ENCODE data around the gene DPM2.

Gene DPM2, protein sequence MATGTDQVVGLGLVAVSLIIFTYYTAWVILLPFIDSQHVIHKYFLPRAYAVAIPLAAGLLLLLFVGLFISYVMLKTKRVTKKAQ

DNA sequence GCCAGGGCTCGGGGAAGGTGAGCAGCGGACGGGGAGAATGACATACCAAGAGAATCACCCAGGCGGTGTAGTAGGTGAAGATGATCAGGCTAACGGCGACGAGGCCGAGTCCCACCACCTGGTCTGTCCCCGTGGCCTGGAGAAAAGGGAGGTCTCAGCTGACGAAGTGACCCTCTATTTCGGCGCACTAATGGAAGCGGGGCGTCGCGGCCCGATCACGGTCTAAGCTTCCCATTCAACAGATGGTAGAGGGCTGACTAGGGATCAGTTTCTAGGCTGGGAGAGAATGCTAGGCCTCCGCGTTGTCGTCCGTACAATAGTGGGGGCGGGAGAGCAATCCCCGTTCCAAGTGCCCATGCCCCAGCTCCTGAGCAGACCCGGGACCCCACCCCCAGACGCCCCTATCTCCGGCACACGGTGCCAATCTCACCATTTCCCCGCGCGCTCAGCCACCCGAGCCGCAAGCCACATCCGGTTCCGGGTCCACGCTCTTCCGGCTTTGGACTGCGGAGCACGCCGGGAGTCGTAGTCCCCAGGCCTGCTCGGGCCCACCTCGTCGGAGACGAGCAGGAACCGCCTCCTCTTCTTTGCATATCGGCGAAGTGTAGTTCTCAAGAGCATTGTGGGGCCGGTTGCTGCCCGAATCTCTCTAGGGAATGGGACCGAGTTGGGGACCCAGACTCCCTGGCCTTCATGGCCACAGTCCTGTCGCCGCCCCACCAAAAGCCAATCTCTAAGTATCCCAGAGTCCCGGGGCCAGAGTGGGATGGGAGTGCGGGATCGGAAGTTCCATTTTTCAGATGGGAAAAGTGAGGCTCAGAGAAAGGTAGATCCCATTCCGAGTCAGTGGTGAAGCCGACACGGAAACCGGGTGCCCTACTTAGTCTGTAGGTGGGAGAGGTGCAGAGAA lies at the start of gene DPM2:
Gene DPM2 (minus strand): TSS at position 467 of the 910 bp plus-strand sequence. CDS start 34 bp downstream, at position 433.
- peaks cover 7% of the 10 kb centered on the region for H3K4me1 ChIP-seq
- H3K27me3 ChIP-seq (ENCODE audit: low read depth) = no peaks in the 10 kb centered on the region
- peaks cover 19% of the 10 kb centered on the region for H3K36me3 ChIP-seq (replicated peaks)
- peak; percentile 81 to 89 for DNase-seq (ENCODE audit: low spot score in 2 of 2)
- in situ Hi-C loops (cut with MboI; ENCODE audit: low sequenced_read_pairs) = no loop called here
- H3K4me3 ChIP-seq = peak within 1 kb of the TSS; percentile 70
- no peaks in the 10 kb centered on the region for H3K9me3 ChIP-seq

DNA sequence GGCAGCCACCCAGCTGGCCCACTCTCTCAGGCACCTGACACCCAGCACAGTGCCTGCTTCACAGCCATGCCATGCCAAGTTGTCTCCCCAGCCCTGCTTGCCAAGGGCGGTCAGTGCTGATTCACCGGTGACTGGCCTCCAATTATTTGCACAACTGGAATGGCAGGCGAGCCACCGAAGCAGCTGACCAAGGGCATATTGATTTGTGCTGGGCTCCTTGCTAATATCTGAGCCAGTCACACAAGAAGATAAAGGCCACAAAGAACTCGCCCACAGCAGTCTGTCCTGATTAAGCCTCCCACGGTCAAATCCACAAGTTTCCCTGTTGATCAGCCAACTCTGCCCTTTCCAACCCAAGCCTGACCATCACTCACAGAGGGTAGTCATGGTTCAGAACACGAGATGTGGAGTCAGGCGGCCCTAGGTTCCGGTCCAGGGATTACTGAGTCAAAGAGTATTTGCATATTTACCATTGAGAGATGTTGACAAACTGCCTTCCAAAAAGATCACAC lies 49.5 kb upstream of the DPM2 start:
- Histone ChIP-seq H3K9me3 (no peaks in the 10 kb centered on the region), H3K27me3 (ENCODE audit: low read depth) (no peaks in the 10 kb centered on the region), H3K36me3 (replicated peaks) (no peaks in the 10 kb centered on the region), H3K4me1 (no peaks in the 10 kb centered on the region), H3K4me3 (no peak overlapping the region)
- no peak for DNase-seq (ENCODE audit: low spot score in 2 of 2)
- in situ Hi-C loops (cut with MboI; ENCODE audit: low sequenced_read_pairs) = no loop called here

DNA sequence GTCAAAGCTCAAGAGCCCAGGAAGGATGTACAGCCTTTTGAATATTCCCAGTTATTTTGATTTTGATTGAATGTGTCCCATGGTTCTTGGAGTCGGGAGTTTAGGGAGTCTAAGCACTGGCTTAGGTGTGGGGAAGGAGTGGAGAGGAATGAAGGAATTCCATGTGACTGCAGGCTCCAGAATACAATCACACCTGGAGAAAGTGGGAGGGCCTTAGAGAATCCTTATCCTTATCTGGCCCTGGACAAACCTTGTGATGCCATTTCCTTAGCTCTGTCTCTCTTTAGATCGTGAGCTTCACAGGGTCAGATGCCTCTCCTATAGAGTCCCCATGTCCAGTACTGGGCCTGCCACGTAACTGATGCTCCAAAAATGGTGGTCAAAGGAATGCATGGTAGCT lies 47.4 kb upstream of the DPM2 start:
- Histone ChIP-seq H3K9me3 (no peaks in the 10 kb centered on the region), H3K27me3 (ENCODE audit: low read depth) (no peaks in the 10 kb centered on the region), H3K4me1 (peaks cover 8% of the 10 kb centered on the region), H3K36me3 (replicated peaks) (no peaks in the 10 kb centered on the region), H3K4me3 (no peak overlapping the region)
- in situ Hi-C loops (cut with MboI; ENCODE audit: low sequenced_read_pairs) = no loop called here
- no peak for DNase-seq (ENCODE audit: low spot score in 2 of 2)

DNA sequence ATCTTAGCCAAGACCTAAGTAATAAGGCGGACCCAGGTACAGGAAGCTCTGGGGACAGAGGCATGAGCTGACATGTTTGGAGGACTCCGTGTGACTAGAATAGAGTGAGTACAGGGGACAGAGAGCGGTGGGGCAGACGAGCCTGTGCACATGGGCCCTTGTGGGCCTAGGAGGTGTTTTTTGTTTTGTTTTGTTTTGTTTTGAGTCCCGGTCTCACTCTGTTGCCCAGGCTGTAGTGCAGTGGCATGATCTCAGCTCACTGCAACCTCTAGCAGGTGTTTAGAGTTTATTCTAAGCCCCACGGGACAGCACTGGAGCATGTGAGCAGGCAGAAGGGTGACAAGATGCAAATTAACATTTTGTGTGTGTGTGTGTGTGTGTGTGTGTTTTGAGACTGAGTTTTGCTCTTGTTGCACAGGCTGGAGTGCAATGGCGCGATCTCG lies 46.2 kb upstream of the DPM2 start:
- no peaks in the 10 kb centered on the region for H3K9me3 ChIP-seq
- in situ Hi-C loops (cut with MboI; ENCODE audit: low sequenced_read_pairs) = no loop called here
- no peaks in the 10 kb centered on the region for H3K27me3 ChIP-seq (ENCODE audit: low read depth)
- H3K4me3 ChIP-seq = no peak overlapping the region
- DNase-seq (ENCODE audit: low spot score in 2 of 2) = no peak
- H3K4me1 ChIP-seq = peaks cover 10% of the 10 kb centered on the region
- no peaks in the 10 kb centered on the region for H3K36me3 ChIP-seq (replicated peaks)

DNA sequence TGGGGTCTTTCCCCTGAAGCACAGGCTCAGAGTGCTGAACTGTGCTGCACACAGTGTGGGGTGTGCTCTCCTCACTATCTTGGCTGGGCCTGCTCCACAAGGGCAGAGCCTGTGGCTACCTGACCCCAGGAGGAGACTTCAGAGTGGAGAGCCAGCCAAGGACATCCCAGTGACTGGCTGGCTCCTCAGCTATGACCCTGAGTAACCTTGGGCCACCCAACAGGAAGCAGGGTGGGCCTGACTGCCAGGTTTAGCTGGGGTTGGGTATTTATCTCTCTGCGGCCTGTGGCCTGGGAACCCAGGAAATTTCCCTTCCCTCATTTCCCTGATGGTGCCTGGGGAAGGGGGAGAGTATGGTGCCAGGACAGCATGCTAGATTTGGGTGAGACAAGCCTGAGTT lies 45.3 kb upstream of the DPM2 start:
- DNase-seq (ENCODE audit: low spot score in 2 of 2) = no peak
- no peaks in the 10 kb centered on the region for H3K9me3 ChIP-seq
- no peak overlapping the region for H3K4me3 ChIP-seq
- in situ Hi-C loops (cut with MboI; ENCODE audit: low sequenced_read_pairs) = no loop called here
- peaks cover 19% of the 10 kb centered on the region for H3K4me1 ChIP-seq
- H3K36me3 ChIP-seq (replicated peaks) = no peaks in the 10 kb centered on the region; the same call in 1 of the 2 replicates
- no peaks in the 10 kb centered on the region for H3K27me3 ChIP-seq (ENCODE audit: low read depth)

DNA sequence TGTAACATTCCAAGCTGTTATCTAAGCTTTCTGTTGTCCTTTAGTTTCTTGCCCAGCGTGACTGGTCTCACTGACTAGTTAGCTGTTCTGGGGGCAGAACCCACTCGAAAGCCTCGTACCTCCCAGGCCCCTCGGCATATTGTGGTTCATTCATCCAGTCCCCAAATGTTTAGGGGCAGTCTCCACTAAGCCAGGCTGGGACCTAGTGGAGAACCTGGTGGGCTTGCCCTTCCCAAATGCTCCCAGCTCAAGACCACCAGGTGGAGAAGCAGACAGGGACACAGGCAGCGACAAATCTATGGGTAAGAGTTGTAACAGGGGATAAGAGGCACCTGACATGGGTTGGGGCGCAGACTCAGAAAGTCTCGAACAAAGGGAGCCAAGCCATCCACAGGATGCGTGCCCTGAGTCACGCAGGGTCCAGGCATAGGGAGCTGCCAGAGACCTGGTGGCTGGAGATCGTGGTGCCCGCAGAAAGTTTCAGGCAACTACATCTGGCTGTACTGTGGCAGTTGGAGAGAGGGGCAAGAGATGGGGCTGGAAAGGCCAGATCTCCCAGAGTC lies 44.0 kb upstream of the DPM2 start:
- no peaks in the 10 kb centered on the region for H3K9me3 ChIP-seq
- no peaks in the 10 kb centered on the region for H3K27me3 ChIP-seq (ENCODE audit: low read depth)
- peak overlapping the region; percentile 29 for H3K4me3 ChIP-seq
- no peak for DNase-seq (ENCODE audit: low spot score in 2 of 2)
- in situ Hi-C loops (cut with MboI; ENCODE audit: low sequenced_read_pairs) = no loop called here
- no peaks in the 10 kb centered on the region; the same call in 1 of the 2 replicates for H3K36me3 ChIP-seq (replicated peaks)
- H3K4me1 ChIP-seq = peaks cover 23% of the 10 kb centered on the region

DNA sequence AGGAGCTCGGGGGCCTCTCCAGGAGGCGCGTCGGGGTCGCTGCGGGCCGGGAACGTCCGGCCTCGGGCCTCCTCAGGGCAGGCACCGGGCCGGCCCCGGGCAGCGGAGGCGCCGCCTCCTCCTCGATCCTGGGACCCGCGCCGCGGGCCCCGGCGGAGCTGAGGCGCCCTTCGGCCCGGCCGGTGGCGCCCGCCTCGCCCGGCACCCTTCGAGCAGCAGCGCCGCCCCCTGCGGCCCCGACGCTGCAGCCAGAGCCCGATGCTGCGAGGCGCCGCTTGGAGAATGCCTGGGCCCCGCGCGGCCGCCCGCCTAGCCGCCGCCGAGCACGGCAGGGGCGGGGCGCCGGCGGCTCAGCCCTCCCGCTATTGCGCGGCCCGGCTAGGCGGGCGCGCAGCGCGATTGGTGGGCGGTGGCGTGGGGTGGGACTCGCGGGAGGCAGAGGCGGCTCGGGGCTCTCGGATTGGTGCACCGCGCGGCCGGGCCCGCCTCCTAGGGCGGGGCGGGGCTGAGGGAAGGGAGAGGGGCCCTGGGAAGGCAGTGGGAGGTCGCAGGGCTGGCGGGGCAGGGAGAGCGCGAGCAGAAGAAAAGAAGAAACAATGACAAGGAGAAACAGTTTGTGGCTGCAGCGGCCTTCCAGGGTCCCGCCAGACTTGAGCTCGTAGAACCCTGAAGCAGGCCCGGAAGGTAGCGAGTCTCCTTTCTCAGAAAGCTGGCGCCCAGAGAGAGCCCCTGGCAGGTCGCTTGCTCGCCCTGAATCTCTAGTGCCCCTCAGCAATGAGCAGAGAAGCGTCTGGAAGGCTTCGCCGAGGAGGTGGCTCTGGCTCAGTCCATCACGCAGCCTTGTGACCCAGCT lies 43.3 kb upstream of the DPM2 start, which contains the start of gene EEIG1:
Gene EEIG1 (minus strand): TSS at position 284 of the 853 bp plus-strand sequence. CDS start 852 bp downstream, outside the sequence.
- in situ Hi-C loops (cut with MboI; ENCODE audit: low sequenced_read_pairs) = no loop called here
- DNase-seq (ENCODE audit: low spot score in 2 of 2) = peak; percentile 89 to 98
- peaks cover 23% of the 10 kb centered on the region for H3K4me1 ChIP-seq

DNA sequence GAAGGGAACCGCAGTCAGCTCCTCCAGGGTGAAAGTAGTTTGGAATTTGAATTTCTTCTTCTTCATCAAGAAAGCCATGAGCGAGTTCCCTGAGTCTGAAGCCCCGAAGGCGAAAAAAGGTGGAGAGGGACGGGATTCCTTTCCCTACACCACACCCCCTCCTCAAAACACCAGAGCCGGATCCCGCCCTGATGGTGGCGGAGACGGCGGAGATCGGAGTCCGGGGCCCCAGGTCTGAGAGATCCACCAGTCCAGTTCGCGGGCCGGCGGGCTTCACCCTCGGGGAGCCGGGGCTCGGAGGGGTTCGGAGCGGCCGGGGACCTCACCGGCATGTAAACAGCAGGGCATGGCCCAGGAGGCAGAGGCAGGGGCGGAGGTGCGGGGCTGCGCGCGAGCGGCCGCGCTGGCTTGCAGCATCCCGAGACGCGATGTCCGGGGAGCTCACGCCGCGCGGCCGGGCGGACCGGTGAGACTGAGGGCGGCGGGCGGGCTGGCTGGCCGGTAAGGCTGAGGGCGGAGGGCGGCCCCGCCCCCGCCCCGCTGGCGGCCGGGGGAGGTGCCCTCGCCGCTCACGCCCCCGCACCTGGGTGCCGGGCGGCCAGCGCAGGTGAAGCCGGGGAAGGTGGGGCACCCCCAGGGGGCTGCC lies 42.5 kb upstream of the DPM2 start:
- in situ Hi-C loops (cut with MboI; ENCODE audit: low sequenced_read_pairs) = no loop called here
- no peaks in the 10 kb centered on the region; the same call in 1 of the 2 replicates for H3K36me3 ChIP-seq (replicated peaks)
- peak overlapping the region; percentile 79 for H3K4me3 ChIP-seq
- no peaks in the 10 kb centered on the region for H3K27me3 ChIP-seq (ENCODE audit: low read depth)
- H3K9me3 ChIP-seq = no peaks in the 10 kb centered on the region
- H3K4me1 ChIP-seq = peaks cover 23% of the 10 kb centered on the region
- DNase-seq (ENCODE audit: low spot score in 2 of 2) = peak in 1 of 2 experiments; percentile 56

More for the DNA sequence above, 43.3 kb upstream of the DPM2 start, which contains the start of gene EEIG1:
- H3K9me3 ChIP-seq = no peaks in the 10 kb centered on the region
- no peaks in the 10 kb centered on the region for H3K27me3 ChIP-seq (ENCODE audit: low read depth)
- peak within 1 kb of the TSS; percentile 79 for H3K4me3 ChIP-seq
- H3K36me3 ChIP-seq (replicated peaks) = no peaks in the 10 kb centered on the region; the same call in 1 of the 2 replicates

DNA sequence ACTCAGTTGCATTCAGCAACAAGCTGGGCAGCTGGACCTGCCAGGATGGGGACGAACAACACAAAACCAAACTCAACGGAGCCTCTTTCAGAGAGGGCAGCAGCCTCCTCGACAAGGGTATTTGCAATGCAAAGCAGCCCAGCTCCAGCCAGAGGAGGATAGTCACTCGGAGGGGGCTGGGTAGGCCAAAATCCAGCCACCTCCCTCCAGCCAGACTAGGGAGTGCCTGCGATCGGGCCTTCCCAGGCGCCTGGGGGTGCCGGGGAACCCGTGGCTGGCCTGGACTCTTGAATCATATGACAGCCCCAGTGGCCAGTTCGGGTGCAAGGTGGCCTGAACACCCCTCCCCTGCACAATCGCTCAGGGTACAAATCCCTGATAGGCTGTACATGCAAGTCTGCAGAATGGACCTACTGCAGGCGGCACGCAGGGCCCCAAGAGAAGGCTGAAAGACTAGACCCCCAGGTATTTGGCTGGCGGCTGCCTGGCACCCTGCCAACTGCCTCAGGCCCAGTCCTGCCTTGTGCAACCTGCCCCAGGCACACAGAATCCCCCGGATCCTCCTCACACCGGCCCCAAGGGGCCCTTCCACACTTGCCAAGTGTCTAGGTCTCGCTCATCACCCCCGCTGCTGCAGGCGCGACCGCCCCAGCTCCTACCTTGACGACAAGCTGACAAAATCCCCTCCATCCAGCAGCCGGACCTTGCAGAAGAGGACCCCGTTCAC lies 41.8 kb upstream of the DPM2 start:
- H3K36me3 ChIP-seq (replicated peaks) = no peaks in the 10 kb centered on the region; the same call in 1 of the 2 replicates
- peaks cover 23% of the 10 kb centered on the region for H3K4me1 ChIP-seq

DNA sequence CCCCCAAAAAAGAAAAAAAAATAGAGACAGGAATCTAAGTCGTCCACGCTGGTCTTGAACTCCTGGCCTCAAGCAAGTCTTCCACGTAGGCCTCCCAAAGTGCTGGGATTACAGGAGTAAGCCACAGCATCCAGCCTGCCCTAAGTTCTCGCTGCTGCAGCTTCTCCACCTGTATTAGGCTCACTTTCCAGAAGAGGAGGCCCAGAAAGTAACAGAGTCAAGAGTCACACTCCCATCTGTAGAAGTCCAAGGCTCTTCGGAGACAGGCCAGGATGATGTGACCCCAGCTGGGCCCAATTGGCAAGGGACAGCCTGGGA lies 41.3 kb upstream of the DPM2 start:
- DNase-seq (ENCODE audit: low spot score in 2 of 2) = no peak
- H3K27me3 ChIP-seq (ENCODE audit: low read depth) = no peaks in the 10 kb centered on the region
- H3K4me3 ChIP-seq = peak overlapping the region; percentile 79
- no peaks in the 10 kb centered on the region; the same call in 1 of the 2 replicates for H3K36me3 ChIP-seq (replicated peaks)
- peaks cover 23% of the 10 kb centered on the region for H3K4me1 ChIP-seq
- H3K9me3 ChIP-seq = no peaks in the 10 kb centered on the region
- in situ Hi-C loops (cut with MboI; ENCODE audit: low sequenced_read_pairs) = no loop called here

More for the DNA sequence above, 41.8 kb upstream of the DPM2 start:
- Histone ChIP-seq H3K27me3 (ENCODE audit: low read depth) (no peaks in the 10 kb centered on the region), H3K4me3 (peak overlapping the region; percentile 79), H3K9me3 (no peaks in the 10 kb centered on the region)
- in situ Hi-C loops (cut with MboI; ENCODE audit: low sequenced_read_pairs) = no loop called here
- peak; percentile 37 to 73 for DNase-seq (ENCODE audit: low spot score in 2 of 2)

DNA sequence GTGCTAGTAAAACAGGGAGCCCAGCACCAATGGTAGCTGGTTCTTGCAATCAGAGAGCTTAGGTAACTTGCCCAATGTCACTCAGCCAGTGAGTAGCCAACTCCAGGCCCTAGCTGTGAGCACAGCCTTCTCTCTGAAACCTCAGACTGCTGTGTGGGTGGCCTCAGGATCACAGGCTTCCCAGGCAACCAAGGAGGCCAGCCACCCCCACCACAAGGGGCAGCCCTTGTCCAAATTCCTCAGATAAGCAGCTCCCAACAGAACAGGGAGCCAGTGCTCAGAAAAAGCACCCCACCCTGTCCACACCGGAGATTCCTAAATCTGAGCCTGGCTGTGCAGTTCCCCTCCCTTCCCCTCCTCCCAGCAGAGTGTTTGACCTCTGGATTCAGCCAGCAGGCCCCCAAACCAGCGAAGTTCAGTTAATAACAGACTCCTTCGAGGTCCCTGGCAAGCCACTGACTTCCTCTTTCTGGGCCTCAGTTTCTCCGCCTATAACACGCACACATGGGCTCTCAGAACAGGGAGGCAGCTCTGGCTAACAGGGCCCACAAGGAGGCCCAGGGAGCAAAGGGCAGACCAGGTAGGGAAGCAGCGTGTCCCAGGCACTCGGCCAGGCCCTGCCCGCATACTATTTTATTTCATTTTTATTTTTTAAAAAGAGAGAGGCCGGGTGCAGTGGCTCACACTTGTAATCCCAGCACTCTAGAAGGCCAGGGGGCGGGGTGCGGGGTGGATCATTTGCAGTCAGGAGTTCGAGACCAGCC lies 40.4 kb upstream of the DPM2 start:
- H3K4me3 ChIP-seq = peak overlapping the region; percentile 79

More for the DNA sequence above, 40.4 kb upstream of the DPM2 start:
- H3K36me3 ChIP-seq (replicated peaks) = no peaks in the 10 kb centered on the region; the same call in 1 of the 2 replicates
- in situ Hi-C loops (cut with MboI; ENCODE audit: low sequenced_read_pairs) = no loop called here
- H3K9me3 ChIP-seq = no peaks in the 10 kb centered on the region
- no peaks in the 10 kb centered on the region for H3K27me3 ChIP-seq (ENCODE audit: low read depth)
- peak in 1 of 2 experiments; percentile 62 for DNase-seq (ENCODE audit: low spot score in 2 of 2)
- peaks cover 23% of the 10 kb centered on the region for H3K4me1 ChIP-seq
